Measurements from ENCODE around the gene FAF2.

FAF2 gene

DNA sequence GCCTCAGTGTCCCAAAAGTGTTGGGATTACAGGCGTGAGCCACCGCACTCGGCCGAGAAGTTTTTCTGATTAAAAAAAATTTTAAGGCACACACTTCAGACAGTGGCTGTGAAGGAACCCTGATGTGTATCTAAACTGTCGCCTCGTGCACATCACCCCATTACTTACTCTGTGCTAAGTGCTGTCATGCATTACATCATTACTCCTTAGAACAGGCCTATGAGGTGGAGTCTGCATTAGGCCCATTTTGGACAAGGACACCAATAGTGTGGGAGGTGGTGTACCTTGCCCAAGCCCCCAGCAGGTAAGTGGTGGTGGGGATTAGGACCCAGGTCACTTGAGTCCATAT, 97.2 kb downstream of the FAF2 start:
- Histone ChIP-seq H3K4me3 (ENCODE audit: low read depth, low read length) (no peak overlapping the region), H3K27me3 (ENCODE audit: insufficient read depth, low read depth, severe bottlenecking) (no peaks in the 10 kb centered on the region), H3K9me3 (ENCODE audit: severe bottlenecking) (no peaks in the 10 kb centered on the region), H3K27ac (no peak overlapping the region), H3K36me3 (no peaks in the 10 kb centered on the region)
- TF ChIP-seq, protein P1, sequence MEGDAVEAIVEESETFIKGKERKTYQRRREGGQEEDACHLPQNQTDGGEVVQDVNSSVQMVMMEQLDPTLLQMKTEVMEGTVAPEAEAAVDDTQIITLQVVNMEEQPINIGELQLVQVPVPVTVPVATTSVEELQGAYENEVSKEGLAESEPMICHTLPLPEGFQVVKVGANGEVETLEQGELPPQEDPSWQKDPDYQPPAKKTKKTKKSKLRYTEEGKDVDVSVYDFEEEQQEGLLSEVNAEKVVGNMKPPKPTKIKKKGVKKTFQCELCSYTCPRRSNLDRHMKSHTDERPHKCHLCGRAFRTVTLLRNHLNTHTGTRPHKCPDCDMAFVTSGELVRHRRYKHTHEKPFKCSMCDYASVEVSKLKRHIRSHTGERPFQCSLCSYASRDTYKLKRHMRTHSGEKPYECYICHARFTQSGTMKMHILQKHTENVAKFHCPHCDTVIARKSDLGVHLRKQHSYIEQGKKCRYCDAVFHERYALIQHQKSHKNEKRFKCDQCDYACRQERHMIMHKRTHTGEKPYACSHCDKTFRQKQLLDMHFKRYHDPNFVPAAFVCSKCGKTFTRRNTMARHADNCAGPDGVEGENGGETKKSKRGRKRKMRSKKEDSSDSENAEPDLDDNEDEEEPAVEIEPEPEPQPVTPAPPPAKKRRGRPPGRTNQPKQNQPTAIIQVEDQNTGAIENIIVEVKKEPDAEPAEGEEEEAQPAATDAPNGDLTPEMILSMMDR (IDR thresholded peaks at IDR 0.05; ENCODE audit: low read depth, low read length) = no peak
- no peak for DNase-seq

DNA sequence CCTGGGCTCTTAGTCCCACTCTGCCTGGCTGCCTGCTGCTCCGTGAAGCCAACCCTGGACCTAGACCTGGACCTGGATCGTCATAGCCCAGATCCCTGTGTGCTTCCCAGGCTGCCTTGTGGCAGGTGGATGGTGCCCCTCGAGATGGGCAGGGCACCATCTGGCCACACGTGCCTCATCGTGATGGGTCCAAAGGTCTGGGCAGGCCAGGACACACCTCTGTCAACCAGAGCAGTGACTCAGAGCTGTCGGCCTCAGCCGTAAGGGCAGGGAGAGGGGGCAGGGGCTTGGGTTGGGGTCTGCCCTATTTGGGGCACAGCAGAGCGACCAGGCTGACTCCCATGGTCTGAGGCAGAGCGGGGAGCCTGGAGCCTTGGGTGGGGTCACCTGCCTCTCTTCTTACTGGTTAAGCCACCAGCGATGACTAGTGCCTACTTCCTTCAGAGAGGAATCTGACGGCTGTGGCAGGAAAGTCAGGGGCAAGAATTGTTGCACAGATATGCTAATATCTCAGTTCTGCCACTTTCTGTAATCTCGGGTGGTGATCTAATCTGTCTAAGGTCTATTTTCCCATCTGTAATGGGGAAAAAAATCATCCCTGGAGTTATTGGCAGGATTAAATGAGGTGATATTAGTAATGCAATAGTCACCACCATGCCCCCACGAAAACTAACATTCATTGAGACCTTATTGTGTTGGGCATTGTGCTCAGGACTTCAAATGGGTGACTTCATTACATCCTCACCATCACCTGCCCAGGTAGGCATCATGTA, 97.7 kb downstream of the FAF2 start:
- DNase-seq = no peak
- no peaks in the 10 kb centered on the region for H3K36me3 ChIP-seq
- no peak overlapping the region for H3K27ac ChIP-seq
- H3K9me3 ChIP-seq (ENCODE audit: severe bottlenecking) = no peaks in the 10 kb centered on the region
- no peak overlapping the region for H3K4me3 ChIP-seq (ENCODE audit: low read depth, low read length)
- H3K27me3 ChIP-seq (ENCODE audit: insufficient read depth, low read depth, severe bottlenecking) = no peaks in the 10 kb centered on the region
- TF ChIP-seq, protein P1 (IDR thresholded peaks at IDR 0.05; ENCODE audit: low read depth, low read length) = no peak

DNA sequence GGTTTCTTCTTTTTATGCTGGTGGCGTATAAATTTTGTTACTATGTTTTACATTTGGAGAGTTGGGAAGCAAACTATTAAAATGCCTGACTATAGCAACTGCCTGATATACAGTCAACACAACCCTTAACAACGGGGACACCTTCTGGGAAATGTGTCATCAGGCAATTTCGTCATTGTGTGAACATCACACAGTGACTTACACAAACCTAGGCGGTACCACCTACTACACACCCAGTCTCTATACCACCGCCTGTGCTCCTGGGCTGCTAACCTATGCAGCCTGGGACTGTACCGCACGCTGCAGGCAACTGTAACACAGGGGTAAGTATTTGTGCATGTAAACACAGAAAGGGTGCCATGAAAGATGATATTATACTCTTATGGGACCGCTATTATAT, 99.6 kb downstream of the FAF2 start:
- DNase-seq = no peak
- Histone ChIP-seq H3K27ac (no peak overlapping the region), H3K36me3 (no peaks in the 10 kb centered on the region), H3K9me3 (ENCODE audit: severe bottlenecking) (no peaks in the 10 kb centered on the region), H3K4me3 (ENCODE audit: low read depth, low read length) (no peak overlapping the region), H3K27me3 (ENCODE audit: insufficient read depth, low read depth, severe bottlenecking) (no peaks in the 10 kb centered on the region)
- TF ChIP-seq, protein P1 (IDR thresholded peaks at IDR 0.05; ENCODE audit: low read depth, low read length) = no peak

DNA sequence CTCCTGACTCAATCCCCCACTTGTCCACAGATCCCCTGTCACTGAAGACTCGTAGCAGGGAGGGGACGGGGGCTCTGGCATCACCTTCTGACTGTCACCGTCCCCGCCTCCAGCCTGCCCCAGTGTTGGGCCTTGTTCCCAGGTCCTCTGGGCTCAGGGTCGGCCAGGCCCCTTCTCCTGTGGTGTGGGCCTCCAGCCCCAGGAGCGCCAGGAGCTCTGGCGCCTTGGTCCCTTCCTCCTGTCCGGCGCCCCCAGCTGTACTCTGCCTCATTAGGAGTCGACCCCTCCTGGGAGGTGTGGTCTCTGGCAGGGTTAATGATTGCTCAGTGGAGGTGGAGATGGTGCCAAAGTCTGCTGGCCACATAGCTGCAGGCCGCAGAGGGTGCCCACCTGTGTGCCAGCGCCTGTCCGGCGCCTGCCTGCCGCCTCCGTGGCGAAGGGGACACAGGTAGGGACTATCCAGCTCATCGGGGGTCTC, 100.8 kb downstream of the FAF2 start, which contains the start of gene CDHR2:
CDHR2 (plus strand) TSS at position 376 of the 478 bp plus-strand sequence. CDS start 16,011 bp downstream, outside the sequence.
- no peaks in the 10 kb centered on the region for H3K27me3 ChIP-seq (ENCODE audit: insufficient read depth, low read depth, severe bottlenecking)
- H3K9me3 ChIP-seq (ENCODE audit: severe bottlenecking) = no peaks in the 10 kb centered on the region
- H3K4me3 ChIP-seq (ENCODE audit: low read depth, low read length) = no peak within 1 kb of the TSS

DNA sequence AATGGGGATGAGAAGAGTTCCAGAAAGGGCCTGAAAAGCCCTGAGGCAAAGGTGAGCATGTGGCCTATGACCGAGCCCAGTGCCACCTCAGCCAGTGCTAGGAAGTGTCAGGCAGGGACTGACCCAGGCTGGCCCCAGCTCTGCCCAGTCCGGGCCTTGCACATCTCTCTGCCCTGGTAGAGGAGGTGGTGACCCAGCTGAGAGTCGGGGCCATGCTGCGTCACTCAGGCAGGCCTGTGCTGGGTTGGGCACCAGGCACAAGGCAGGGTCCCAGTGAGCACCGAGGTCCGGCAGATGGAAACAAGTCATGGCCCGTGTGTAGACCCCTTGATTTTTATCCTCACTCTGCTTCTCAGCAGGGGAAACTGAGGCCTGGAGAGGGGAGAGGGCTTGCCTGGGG, 101.7 kb downstream of the FAF2 start:
- Histone ChIP-seq H3K9me3 (ENCODE audit: severe bottlenecking) (no peaks in the 10 kb centered on the region), H3K27me3 (ENCODE audit: insufficient read depth, low read depth, severe bottlenecking) (no peaks in the 10 kb centered on the region), H3K27ac (no peak overlapping the region), H3K4me3 (ENCODE audit: low read depth, low read length) (no peak overlapping the region), H3K36me3 (no peaks in the 10 kb centered on the region)
- DNase-seq = no peak
- TF ChIP-seq, protein P1 (IDR thresholded peaks at IDR 0.05; ENCODE audit: low read depth, low read length) = no peak

More for the DNA sequence above, 100.8 kb downstream of the FAF2 start, which contains the start of gene CDHR2:
- no peaks in the 10 kb centered on the region for H3K36me3 ChIP-seq
- no peak for DNase-seq
- TF ChIP-seq, protein P1 (IDR thresholded peaks at IDR 0.05; ENCODE audit: low read depth, low read length) = no peak
- H3K27ac ChIP-seq = no peak within 1 kb of the TSS
